Hepatocyte (in vitro differentiated cells): ENCODE measurements around the gene ACADVL.

Experiments used
- CTCF ChIP-seq: fragments of 200-600 bp; sonication (generic); IDR thresholded peaks from 2 replicates; pipeline ENCODE4 v1.5.1; 2016; ENCODE audit warnings: antibody characterized with exemption, mild to moderate bottlenecking; ENCODE audit not compliant: poor library complexity
- EZH2phosphoT487 ChIP-seq: fragments of 200-600 bp; sonication (generic); IDR thresholded peaks from one replicate; pipeline ENCODE4 v1.6.1; 2018; ENCODE audit warnings: antibody characterized with exemption, mild to moderate bottlenecking, low read depth, moderate library complexity; ENCODE audit not compliant: unreplicated experiment, severe bottlenecking

DNA sequence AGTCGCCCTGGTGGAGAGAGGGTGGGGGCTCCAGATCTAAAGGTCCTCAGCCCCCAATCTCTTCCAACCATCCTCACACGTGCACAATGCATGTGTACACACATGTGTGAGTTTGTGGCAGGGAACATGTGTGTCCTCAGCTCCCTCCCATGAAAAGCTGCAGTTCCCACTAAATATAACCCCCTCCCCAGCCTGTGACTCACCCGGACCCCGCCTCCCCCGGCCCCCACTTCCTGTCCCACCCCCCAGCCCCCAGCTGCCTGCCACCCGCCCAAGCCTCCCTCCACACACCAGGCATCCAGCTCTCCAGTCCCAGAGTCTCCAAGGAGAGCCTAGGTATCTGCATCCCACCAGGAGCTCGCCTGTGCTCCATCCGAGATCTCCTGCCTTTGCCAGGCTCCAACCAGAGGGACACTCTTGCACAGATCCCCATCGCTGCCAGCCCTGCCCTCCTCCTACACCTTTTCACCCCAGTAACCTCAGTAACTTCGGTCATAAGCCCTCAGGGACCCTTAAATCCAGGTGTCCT lies 4.0 kb upstream of the ACADVL start:
- no peak for TF ChIP-seq CTCF
- no peak for TF ChIP-seq EZH2phosphoT487
